ENCODE data around the gene ZNF621. TPM values are rescaled to one million over a fixed set of nuclear protein-coding genes. Genes with fewer than 3 reads are reported as not detected.

The ZNF621 gene
- 3.6 and 6.4 TPM in 2 replicates for polyA plus RNA-seq

GRCh38 chr3:40524568-40525285, at the start of gene ZNF621:
Gene ZNF621 (plus strand): TSS chr3:40524960. CDS start chr3:40525841, 881 bp downstream.

GRCh38 chr3:40476478-40477470, 48.0 kb upstream of the ZNF621 start, which contains the start of gene ZNF619:
Gene ZNF619 (plus strand): TSS chr3:40477122. CDS start chr3:40477980, 858 bp downstream.

GRCh38 chr3:40505599-40506462, 18.9 kb upstream of the ZNF621 start, which contains the start of gene ZNF620:
Gene ZNF620 (plus strand): TSS chr3:40506039. CDS start chr3:40506353, 314 bp downstream.

Other genes with a start within 250 kb of the ZNF621 start
- 225 and 330 TPM in 2 replicates for gene EIF1B, start 215.3 kb upstream of the ZNF621 start, polyA plus RNA-seq
- gene ENTPD3, start 137.8 kb upstream of the ZNF621 start, polyA plus RNA-seq: 2.9 TPM in 1 of 2 replicates, not detected in the other
- gene RPL14, start 67.6 kb upstream of the ZNF621 start, polyA plus RNA-seq: 525 and 600 TPM in 2 replicates
- gene ZNF619, start 47.8 kb upstream of the ZNF621 start, polyA plus RNA-seq: 0.62 and 1.8 TPM in 2 replicates
- 0.53 and 2.5 TPM in 2 replicates for gene ZNF620, start 18.9 kb upstream of the ZNF621 start, polyA plus RNA-seq